ENCODE measurements around the gene TIAM1. TPM values are rescaled to one million over a fixed set of nuclear protein-coding genes. Genes with fewer than 3 reads are reported as not detected.

The TIAM1 gene
- total and polyA plus RNA-seq, 4 donors = 3.5 to 58.0 (median 11.8) TPM

- Histone ChIP-seq H3K4me1 (ENCODE audit: control insufficient read depth in 5 of 5, insufficient read depth in 5 of 5, low read length in 5 of 5) (peaks cover 0 to 9% (median 0%) of the 10 kb centered on the region in 5 donors), H3K9ac (ENCODE audit: insufficient read depth in 1 of 2, low read length in 2 of 2) (no peak overlapping the region), H3K9me3 (ENCODE audit: control insufficient read depth in 4 of 4, insufficient read depth in 3 of 4, low read length in 3 of 4) (no peaks in the 10 kb centered on the region), H3K4me3 (no peak overlapping the region), H3K27ac (ENCODE audit: low read depth in 1 of 2, low read length in 1 of 2) (no peak overlapping the region), H3K27me3 (ENCODE audit: control insufficient read depth in 3 of 3, insufficient read depth in 3 of 3, low read length in 2 of 3) (no peaks in the 10 kb centered on the region), H3K36me3 (ENCODE audit: control insufficient read depth in 4 of 4, insufficient read depth in 4 of 4, low read length in 4 of 4) (peaks cover 0 to 13% (median 0%) of the 10 kb centered on the region in 4 donors)
- DNase-seq (no peak), ATAC-seq (ENCODE audit: insufficient read depth, low FRiP score) (no peak)
- TF ChIP-seq CTCF (IDR thresholded peaks at IDR 0.05; ENCODE audit: control extremely low read depth, extremely low read depth) = no peak
- WGBS, 2 donors = 87 to 91% methylated on average over 5 of the region's 5 CpGs
Observed at GRCh38 chr21:31203431-31204054, 140.5 kb downstream of the TIAM1 start.

GRCh38 chr21:31201548-31201947 is 142.5 kb downstream of the TIAM1 start:
- Histone ChIP-seq H3K4me3 (no peak overlapping the region), H3K27ac (ENCODE audit: low read depth in 1 of 2, low read length in 1 of 2) (peak overlapping the region in 1 of 2 donors; percentile 6), H3K36me3 (ENCODE audit: control insufficient read depth in 4 of 4, insufficient read depth in 4 of 4, low read length in 4 of 4) (peaks cover 0 to 8% (median 2%) of the 10 kb centered on the region in 4 donors), H3K9me3 (ENCODE audit: control insufficient read depth in 4 of 4, insufficient read depth in 3 of 4, low read length in 3 of 4) (no peaks in the 10 kb centered on the region), H3K27me3 (ENCODE audit: control insufficient read depth in 3 of 3, insufficient read depth in 3 of 3, low read length in 2 of 3) (no peaks in the 10 kb centered on the region), H3K9ac (ENCODE audit: insufficient read depth in 1 of 2, low read length in 2 of 2) (no peak overlapping the region), H3K4me1 (ENCODE audit: control insufficient read depth in 5 of 5, insufficient read depth in 5 of 5, low read length in 5 of 5) (peaks cover 0 to 9% (median 0%) of the 10 kb centered on the region in 5 donors)
- WGBS, 2 donors = 24 to 43% methylated on average over 3 of the region's 3 CpGs
- ATAC-seq (ENCODE audit: insufficient read depth, low FRiP score) (peak; percentile 68), DNase-seq (peak in 2 of 3 donors; percentile 46 to 56)
- TF ChIP-seq CTCF (IDR thresholded peaks at IDR 0.05; ENCODE audit: control extremely low read depth, extremely low read depth) = no peak

GRCh38 chr21:31201144-31201543 is 142.9 kb downstream of the TIAM1 start:
- DNase-seq (peak in 2 of 3 donors; percentile 35 to 55), ATAC-seq (ENCODE audit: insufficient read depth, low FRiP score) (no peak)
- Histone ChIP-seq H3K27ac (ENCODE audit: low read depth in 1 of 2, low read length in 1 of 2) (no peak overlapping the region), H3K4me1 (ENCODE audit: control insufficient read depth in 5 of 5, insufficient read depth in 5 of 5, low read length in 5 of 5) (peaks cover 0 to 9% (median 0%) of the 10 kb centered on the region in 5 donors), H3K9ac (ENCODE audit: insufficient read depth in 1 of 2, low read length in 2 of 2) (no peak overlapping the region), H3K4me3 (no peak overlapping the region), H3K27me3 (ENCODE audit: control insufficient read depth in 3 of 3, insufficient read depth in 3 of 3, low read length in 2 of 3) (no peaks in the 10 kb centered on the region), H3K9me3 (ENCODE audit: control insufficient read depth in 4 of 4, insufficient read depth in 3 of 4, low read length in 3 of 4) (no peaks in the 10 kb centered on the region), H3K36me3 (ENCODE audit: control insufficient read depth in 4 of 4, insufficient read depth in 4 of 4, low read length in 4 of 4) (peaks cover 0 to 8% (median 2%) of the 10 kb centered on the region in 4 donors)
- TF ChIP-seq CTCF (IDR thresholded peaks at IDR 0.05; ENCODE audit: control extremely low read depth, extremely low read depth) = no peak
- WGBS, 2 donors = 15 to 31% methylated on average over 2 of the region's 2 CpGs

Data from lung (tissue), 12 donors.